ENCODE measurements around the gene AKIRIN1. TPM values are rescaled to one million over a fixed set of nuclear protein-coding genes. Genes with fewer than 3 reads are reported as not detected.
"Not testable (repeated sequence)": the region's sequence is repeated elsewhere in the genome, so short reads cannot be mapped to it uniquely, and the experiment has no call there.

Gene AKIRIN1
- total and polyA plus RNA-seq, 12 donors, result 9.1 to 71.3 (median 40.7) TPM

GRCh38 chr1:39051956-39052355 lies 60.9 kb downstream of the AKIRIN1 start:
- peaks cover 0 to 9% of the 10 kb centered on the region in 2 donors for H3K4me1 ChIP-seq (replicated peaks in 1 of 2)
- intact Hi-C loops (cut with DNase I), result no loop called here
- H3K27ac ChIP-seq, result no peak overlapping the region
- no peaks in the 10 kb centered on the region for H3K27me3 ChIP-seq
- peaks cover 0 to 3% of the 10 kb centered on the region in 2 donors for H3K36me3 ChIP-seq (replicated peaks in 1 of 2)
- WGBS, 4 donors, result 80 to 95% (median 94%) methylated on average over 4 of the region's 4 CpGs
- H3K9me3 ChIP-seq (replicated peaks in 1 of 3), result no peaks in the 10 kb centered on the region
- DNase-seq, result no peak
- TF ChIP-seq, protein P1, sequence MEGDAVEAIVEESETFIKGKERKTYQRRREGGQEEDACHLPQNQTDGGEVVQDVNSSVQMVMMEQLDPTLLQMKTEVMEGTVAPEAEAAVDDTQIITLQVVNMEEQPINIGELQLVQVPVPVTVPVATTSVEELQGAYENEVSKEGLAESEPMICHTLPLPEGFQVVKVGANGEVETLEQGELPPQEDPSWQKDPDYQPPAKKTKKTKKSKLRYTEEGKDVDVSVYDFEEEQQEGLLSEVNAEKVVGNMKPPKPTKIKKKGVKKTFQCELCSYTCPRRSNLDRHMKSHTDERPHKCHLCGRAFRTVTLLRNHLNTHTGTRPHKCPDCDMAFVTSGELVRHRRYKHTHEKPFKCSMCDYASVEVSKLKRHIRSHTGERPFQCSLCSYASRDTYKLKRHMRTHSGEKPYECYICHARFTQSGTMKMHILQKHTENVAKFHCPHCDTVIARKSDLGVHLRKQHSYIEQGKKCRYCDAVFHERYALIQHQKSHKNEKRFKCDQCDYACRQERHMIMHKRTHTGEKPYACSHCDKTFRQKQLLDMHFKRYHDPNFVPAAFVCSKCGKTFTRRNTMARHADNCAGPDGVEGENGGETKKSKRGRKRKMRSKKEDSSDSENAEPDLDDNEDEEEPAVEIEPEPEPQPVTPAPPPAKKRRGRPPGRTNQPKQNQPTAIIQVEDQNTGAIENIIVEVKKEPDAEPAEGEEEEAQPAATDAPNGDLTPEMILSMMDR (IDR thresholded peaks at IDR 0.05), result no peak
- no peak for TF ChIP-seq POLR2A (IDR thresholded peaks at IDR 0.05)
- no peak overlapping the region for H3K4me3 ChIP-seq

GRCh38 chr1:39055213-39055710 lies 64.2 kb downstream of the AKIRIN1 start:
- H3K4me3 ChIP-seq; H3K36me3 ChIP-seq (replicated peaks in 1 of 2); H3K4me1 ChIP-seq (replicated peaks in 1 of 2); intact Hi-C loops (cut with DNase I); H3K27me3 ChIP-seq; H3K27ac ChIP-seq; DNase-seq; H3K9me3 ChIP-seq (replicated peaks in 1 of 3): not testable (repeated sequence)
- 84 to 93% (median 88%) methylated on average over 8 of the region's 8 CpGs for WGBS, 4 donors

Small RNAs within 50 kb of the gene (small RNA-seq; reads per million reads assigned to genes)
- gene RF00019, result 0 reads per million in 2 donors

Other genes starting within 250 kb of the AKIRIN1 start
- 10 to 100 TPM in 8 of 9 donors, 1 to 10 TPM in 1; 8.8 to 27.7 (median 16.9) TPM for gene RRAGC, start 131.5 kb upstream of the AKIRIN1 start, total RNA-seq
- gene RRAGC, start 131.5 kb upstream of the AKIRIN1 start, polyA plus RNA-seq, result 10 to 100 TPM in 1 of 3 donors, 1 to 10 TPM in 2; 7.5 to 28.8 (median 9.8) TPM
- 10 to 100 TPM in 8 of 9 donors, 1 to 10 TPM in 1; 6.8 to 97.3 (median 18.5) TPM for gene MYCBP, start 117.9 kb upstream of the AKIRIN1 start, total RNA-seq
- 10 to 100 TPM in 1 of 3 donors, 1 to 10 TPM in 2; 5.5 to 36.1 (median 7.7) TPM for gene MYCBP, start 117.9 kb upstream of the AKIRIN1 start, polyA plus RNA-seq
- gene GJA9, start 109.7 kb upstream of the AKIRIN1 start, total RNA-seq, result not detected
- not detected for gene GJA9, start 109.7 kb upstream of the AKIRIN1 start, polyA plus RNA-seq
- gene RHBDL2, start 49.4 kb upstream of the AKIRIN1 start, total RNA-seq, result under 1 TPM in 4 of 9 donors, not detected in 5; 0.11 to 0.69 (median 0.44) TPM
- gene RHBDL2, start 49.4 kb upstream of the AKIRIN1 start, polyA plus RNA-seq, result under 1 TPM; 0.07 to 0.35 (median 0.24) TPM
- 100 to 1,000 TPM; 201 to 672 (median 315) TPM for gene NDUFS5, start 35.1 kb downstream of the AKIRIN1 start, total RNA-seq
- 1,000 to 10,000 TPM in 2 of 3 donors, 100 to 1,000 TPM in 1; 659 to 1,638 (median 1,300) TPM for gene NDUFS5, start 35.1 kb downstream of the AKIRIN1 start, polyA plus RNA-seq
- 100 to 1,000 TPM; 189 to 334 (median 220) TPM for gene MACF1, start 213.4 kb downstream of the AKIRIN1 start, total RNA-seq
- 100 to 1,000 TPM in 2 of 3 donors, 10 to 100 TPM in 1; 85.1 to 108 (median 108) TPM for gene MACF1, start 213.4 kb downstream of the AKIRIN1 start, polyA plus RNA-seq